Nephron (organoid): ENCODE measurements around the gene OSBPL7.

Experiments
- H3K27ac Mint-ChIP-seq, 3 experiments: 2 replicates each; pipeline ENCODE4 v1.8.0; 2020; ENCODE audit warnings: mixed read lengths in 3 of 3, mild to moderate bottlenecking in 2 of 3, moderate library complexity in 1 of 3
- H3K27me3 Mint-ChIP-seq: 2 replicates; pipeline ENCODE4 v1.8.0; 2021; ENCODE audit warnings: low read depth, mild to moderate bottlenecking, moderate library complexity, mixed read lengths
- H3K36me3 Mint-ChIP-seq: 2 replicates; pipeline ENCODE4 v1.8.0; 2020; ENCODE audit warnings: low read depth, mixed read lengths
- H3K4me1 Mint-ChIP-seq: 2 replicates; pipeline ENCODE4 v1.8.0; 2020; ENCODE audit warnings: mixed read lengths
- H3K4me3 Mint-ChIP-seq, 3 experiments: 2 replicates each; pipeline ENCODE4 v1.8.0; 2020; ENCODE audit warnings: mild to moderate bottlenecking in 3 of 3, mixed read lengths in 3 of 3, moderate library complexity in 2 of 3
- H3K9me3 Mint-ChIP-seq: 2 replicates; pipeline ENCODE4 v1.8.0; 2020; ENCODE audit warnings: mixed read lengths
- CTCF ChIP-seq, 3 experiments: fragments of 200-600 bp; sonication (generic); IDR thresholded peaks; one replicate each; pipeline ENCODE4 v1.5.0; 2021; ENCODE audit warnings: antibody characterized with exemption in 3 of 3; ENCODE audit not compliant: unreplicated experiment in 3 of 3

The OSBPL7 gene

GRCh38 chr17:47866941-47867340, 45.3 kb upstream of the OSBPL7 start:
- no peaks in the 10 kb centered on the region for H3K36me3 Mint-ChIP-seq

GRCh38 chr17:47864791-47865216, 43.2 kb upstream of the OSBPL7 start:
- Mint-ChIP-seq H3K9me3 (no peaks in the 10 kb centered on the region), H3K27ac (no peak overlapping the region), H3K36me3 (no peaks in the 10 kb centered on the region), H3K4me1 (peaks cover 7% of the 10 kb centered on the region), H3K4me3 (no peak overlapping the region), H3K27me3 (peaks cover 70% of the 10 kb centered on the region)
- no peak for TF ChIP-seq CTCF (IDR thresholded peaks at IDR 0.05; ENCODE audit: unreplicated experiment in 3 of 3)

More at GRCh38 chr17:47866941-47867340, 45.3 kb upstream of the OSBPL7 start:
- H3K4me1 Mint-ChIP-seq, result peaks cover 15% of the 10 kb centered on the region
- no peak for TF ChIP-seq CTCF (IDR thresholded peaks at IDR 0.05; ENCODE audit: unreplicated experiment in 3 of 3)
- H3K9me3 Mint-ChIP-seq, result no peaks in the 10 kb centered on the region
- H3K27ac Mint-ChIP-seq, result no peak overlapping the region
- peaks cover 81% of the 10 kb centered on the region for H3K27me3 Mint-ChIP-seq
- H3K4me3 Mint-ChIP-seq, result no peak overlapping the region

GRCh38 chr17:47862621-47863440, 41.2 kb upstream of the OSBPL7 start:
- Mint-ChIP-seq H3K27ac (no peak overlapping the region), H3K27me3 (peaks cover 70% of the 10 kb centered on the region), H3K4me3 (no peak overlapping the region), H3K36me3 (peaks cover 4% of the 10 kb centered on the region), H3K4me1 (peaks cover 6% of the 10 kb centered on the region), H3K9me3 (no peaks in the 10 kb centered on the region)
- TF ChIP-seq CTCF (IDR thresholded peaks at IDR 0.05; ENCODE audit: unreplicated experiment in 3 of 3), result no peak

GRCh38 chr17:47860386-47860785, 38.8 kb upstream of the OSBPL7 start:
- Mint-ChIP-seq H3K27ac (no peak overlapping the region), H3K4me1 (peaks cover 6% of the 10 kb centered on the region), H3K4me3 (no peak overlapping the region), H3K27me3 (peaks cover 68% of the 10 kb centered on the region), H3K36me3 (peaks cover 4% of the 10 kb centered on the region), H3K9me3 (no peaks in the 10 kb centered on the region)
- no peak for TF ChIP-seq CTCF (IDR thresholded peaks at IDR 0.05; ENCODE audit: unreplicated experiment in 3 of 3)

GRCh38 chr17:47857551-47858455, 36.2 kb upstream of the OSBPL7 start:
- no peak overlapping the region for H3K27ac Mint-ChIP-seq
- H3K9me3 Mint-ChIP-seq, result no peaks in the 10 kb centered on the region
- no peak for TF ChIP-seq CTCF (IDR thresholded peaks at IDR 0.05; ENCODE audit: unreplicated experiment in 3 of 3)
- peaks cover 4% of the 10 kb centered on the region for H3K36me3 Mint-ChIP-seq
- peaks cover 81% of the 10 kb centered on the region for H3K27me3 Mint-ChIP-seq
- no peak overlapping the region for H3K4me3 Mint-ChIP-seq
- H3K4me1 Mint-ChIP-seq, result peaks cover 8% of the 10 kb centered on the region
